ENCODE data around the gene TDP2. TPM values are rescaled to one million over a fixed set of nuclear protein-coding genes. Genes with fewer than 3 reads are reported as not detected.

TDP2 gene
- total and polyA plus RNA-seq, 2 donors (not counting 3 experiments of a cell fraction or from before 2014, with no cell fraction given), result 13.7 to 39.2 TPM

DNA sequence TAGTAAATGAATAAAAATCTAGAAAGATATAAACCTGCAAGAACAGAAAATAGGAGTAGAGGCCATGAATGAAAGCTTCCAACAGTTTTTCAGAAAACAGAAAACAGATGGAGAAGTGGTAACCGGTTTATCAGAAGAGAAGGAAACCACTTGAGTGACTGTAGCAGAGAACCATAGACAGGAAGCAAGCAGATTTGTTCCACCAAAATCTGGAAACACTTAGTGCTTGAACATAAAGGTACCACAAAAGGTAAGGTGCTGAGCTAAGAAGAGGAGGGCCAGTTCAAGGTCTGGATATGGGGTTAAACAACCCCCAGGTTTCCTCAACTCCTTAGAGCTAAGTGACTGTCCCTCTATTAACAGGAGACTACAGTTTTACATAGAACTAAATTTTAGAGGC lies 11.5 kb downstream of the TDP2 start:
- no peak overlapping the region for H3K4me3 ChIP-seq (replicated peaks in 1 of 3; ENCODE audit: insufficient read depth in 1 of 3, low read depth in 1 of 3, low read length in 3 of 3)
- dilution Hi-C loops (cut with MboI; ENCODE audit: extremely low pct_ligation_motif_present, low sequenced_read_pairs) (no loop called here), intact Hi-C loops (cut with micrococcal nuclease) (no loop called here)
- no peak overlapping the region for H3K27ac ChIP-seq (ENCODE audit: insufficient read depth, low read depth, low read length)
- CTCF ChIA-PET, result interaction anchor here (1.1 to 1.4 kb wide), 4 partner anchors 9 to 74 kb away, joined by 3 to 5 read pairs (median 4); partner anchors contain the start of genes ACOT13, KIAA0319 and TDP2
- FAIRE-seq (no peak), DNase-seq (ENCODE audit: low read depth, low spot score) (no peak)
- no peaks in the 10 kb centered on the region for H3K9me1 ChIP-seq (replicated peaks; ENCODE audit: control insufficient read depth, extremely low read depth, insufficient read depth, low read length)
- no peak for TF ChIP-seq MYC (IDR thresholded peaks at IDR 0.05; ENCODE audit: low read depth, low read length)
- TF ChIP-seq, protein P1, sequence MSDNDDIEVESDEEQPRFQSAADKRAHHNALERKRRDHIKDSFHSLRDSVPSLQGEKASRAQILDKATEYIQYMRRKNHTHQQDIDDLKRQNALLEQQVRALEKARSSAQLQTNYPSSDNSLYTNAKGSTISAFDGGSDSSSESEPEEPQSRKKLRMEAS (IDR thresholded peaks at IDR 0.05; ENCODE audit: insufficient read depth, insufficient read length), result no peak
- no peak for TF ChIP-seq POLR2A (IDR thresholded peaks at IDR 0.05; ENCODE audit: low read depth, low read length)
- no peak for TF ChIP-seq POLR2AphosphoS5 (IDR thresholded peaks at IDR 0.05; ENCODE audit: insufficient read depth, low read depth, low read length)
- peaks cover 2% of the 10 kb centered on the region for H3K79me2 ChIP-seq (ENCODE audit: control insufficient read depth, insufficient read depth, low read length)
- POLR2A ChIA-PET, result no interaction called here
- no TSS peak for BruUV-seq (replicated peaks)
- H4K20me1 ChIP-seq (replicated peaks; ENCODE audit: control insufficient read depth, extremely low read depth, insufficient read depth, low read length), result no peaks in the 10 kb centered on the region
- no peak overlapping the region for H3K9ac ChIP-seq (replicated peaks; ENCODE audit: extremely low read depth, insufficient read depth, low read length)
- H2AFZ ChIP-seq (ENCODE audit: low read depth, low read length), result no peak overlapping the region
- H3K9me3 ChIP-seq (replicated peaks; ENCODE audit: control insufficient read depth, insufficient read depth, low read length), result no peaks in the 10 kb centered on the region
- H3K4me1 ChIP-seq (ENCODE audit: control insufficient read depth, extremely low read depth, insufficient read depth, low read length), result peaks cover 4% of the 10 kb centered on the region
- H3K36me3 ChIP-seq (ENCODE audit: control insufficient read depth in 2 of 2, extremely low read depth in 1 of 2, insufficient read depth in 2 of 2, low read length in 2 of 2), result peaks cover 5 to 9% of the 10 kb centered on the region in 2 experiments
- H3K4me2 ChIP-seq (ENCODE audit: insufficient read depth, low read length), result no peak overlapping the region
- no peaks in the 10 kb centered on the region for H3K27me3 ChIP-seq (ENCODE audit: control insufficient read depth in 2 of 2, insufficient read depth in 2 of 2, low read length in 2 of 2)

DNA sequence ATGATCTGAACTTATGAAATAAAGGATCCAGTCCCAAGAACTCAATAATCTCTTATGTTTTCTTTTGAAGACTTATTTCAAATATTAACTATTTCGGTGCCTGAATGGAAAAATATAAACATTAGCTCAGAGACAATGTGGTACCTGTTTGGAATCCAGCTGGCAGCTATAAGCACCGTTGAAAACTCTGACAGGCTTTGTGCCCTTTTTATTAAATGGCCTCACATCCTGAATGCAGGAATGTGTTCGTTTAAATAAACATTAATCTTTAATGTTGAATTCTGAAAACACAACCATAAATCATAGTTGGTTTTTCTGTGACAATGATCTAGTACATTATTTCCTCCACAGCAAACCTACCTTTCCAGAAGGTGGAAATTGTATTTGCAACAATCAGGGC lies 16.3 kb downstream of the TDP2 start:
- DNase-seq (ENCODE audit: low read depth, low spot score), result no peak
- Histone ChIP-seq H3K9me3 (replicated peaks; ENCODE audit: control insufficient read depth, insufficient read depth, low read length) (no peaks in the 10 kb centered on the region), H3K27me3 (ENCODE audit: control insufficient read depth in 2 of 2, insufficient read depth in 2 of 2, low read length in 2 of 2) (peaks cover under 1 to 2% of the 10 kb centered on the region in 2 experiments), H2AFZ (ENCODE audit: low read depth, low read length) (no peak overlapping the region), H3K36me3 (ENCODE audit: control insufficient read depth in 2 of 2, extremely low read depth in 1 of 2, insufficient read depth in 2 of 2, low read length in 2 of 2) (peaks cover 5 to 9% of the 10 kb centered on the region in 2 experiments), H3K9ac (replicated peaks; ENCODE audit: extremely low read depth, insufficient read depth, low read length) (no peak overlapping the region), H3K4me1 (ENCODE audit: control insufficient read depth, extremely low read depth, insufficient read depth, low read length) (peaks cover 6% of the 10 kb centered on the region), H3K9me1 (replicated peaks; ENCODE audit: control insufficient read depth, extremely low read depth, insufficient read depth, low read length) (no peaks in the 10 kb centered on the region), H3K79me2 (ENCODE audit: control insufficient read depth, insufficient read depth, low read length) (peaks cover 2% of the 10 kb centered on the region), H3K4me3 (replicated peaks in 1 of 3; ENCODE audit: insufficient read depth in 1 of 3, low read depth in 1 of 3, low read length in 3 of 3) (no peak overlapping the region), H4K20me1 (replicated peaks; ENCODE audit: control insufficient read depth, extremely low read depth, insufficient read depth, low read length) (no peaks in the 10 kb centered on the region), H3K27ac (ENCODE audit: insufficient read depth, low read depth, low read length) (no peak overlapping the region), H3K4me2 (ENCODE audit: insufficient read depth, low read length) (no peak overlapping the region)
- no peak for FAIRE-seq
- TF ChIP-seq GATA2 (IDR thresholded peaks at IDR 0.05; ENCODE audit: insufficient read depth, insufficient read length, low read depth, low read length), result no peak
- no peak for TF ChIP-seq MYC (IDR thresholded peaks at IDR 0.05; ENCODE audit: low read depth, low read length)
- no peak for TF ChIP-seq POLR2AphosphoS5 (IDR thresholded peaks at IDR 0.05; ENCODE audit: insufficient read depth, low read depth, low read length)
- TF ChIP-seq, protein P2, sequence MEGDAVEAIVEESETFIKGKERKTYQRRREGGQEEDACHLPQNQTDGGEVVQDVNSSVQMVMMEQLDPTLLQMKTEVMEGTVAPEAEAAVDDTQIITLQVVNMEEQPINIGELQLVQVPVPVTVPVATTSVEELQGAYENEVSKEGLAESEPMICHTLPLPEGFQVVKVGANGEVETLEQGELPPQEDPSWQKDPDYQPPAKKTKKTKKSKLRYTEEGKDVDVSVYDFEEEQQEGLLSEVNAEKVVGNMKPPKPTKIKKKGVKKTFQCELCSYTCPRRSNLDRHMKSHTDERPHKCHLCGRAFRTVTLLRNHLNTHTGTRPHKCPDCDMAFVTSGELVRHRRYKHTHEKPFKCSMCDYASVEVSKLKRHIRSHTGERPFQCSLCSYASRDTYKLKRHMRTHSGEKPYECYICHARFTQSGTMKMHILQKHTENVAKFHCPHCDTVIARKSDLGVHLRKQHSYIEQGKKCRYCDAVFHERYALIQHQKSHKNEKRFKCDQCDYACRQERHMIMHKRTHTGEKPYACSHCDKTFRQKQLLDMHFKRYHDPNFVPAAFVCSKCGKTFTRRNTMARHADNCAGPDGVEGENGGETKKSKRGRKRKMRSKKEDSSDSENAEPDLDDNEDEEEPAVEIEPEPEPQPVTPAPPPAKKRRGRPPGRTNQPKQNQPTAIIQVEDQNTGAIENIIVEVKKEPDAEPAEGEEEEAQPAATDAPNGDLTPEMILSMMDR (IDR thresholded peaks at IDR 0.05; ENCODE audit: extremely low read depth in 1 of 2, insufficient read depth in 1 of 2, low read depth in 1 of 2, low read length in 2 of 2), result no peak
- no peak for TF ChIP-seq EZH2 (IDR thresholded peaks at IDR 0.05; ENCODE audit: borderline replicate concordance, low read depth, low read length, severe bottlenecking)
- no peak for TF ChIP-seq POLR2A (IDR thresholded peaks at IDR 0.05; ENCODE audit: low read depth, low read length)
- TF ChIP-seq, protein P1 (IDR thresholded peaks at IDR 0.05; ENCODE audit: insufficient read depth, insufficient read length), result no peak
- TF ChIP-seq FOS (IDR thresholded peaks at IDR 0.05; ENCODE audit: borderline replicate concordance, insufficient read depth, low read length), result no peak
- no peak for TF ChIP-seq JUN (IDR thresholded peaks at IDR 0.05; ENCODE audit: borderline replicate concordance, insufficient read depth, insufficient read length, low read depth)
- dilution Hi-C loops (cut with MboI; ENCODE audit: extremely low pct_ligation_motif_present, low sequenced_read_pairs), result no loop called here
- intact Hi-C loops (cut with micrococcal nuclease), result no loop called here
- CTCF ChIA-PET, result interaction anchor here (1.3 to 2.1 kb wide), 2 partner anchors 17 to 68 kb away, joined by 4 to 5 read pairs; partner anchors contain the start of genes ACOT13 and TDP2
- BruUV-seq (replicated peaks), result no TSS peak
- POLR2A ChIA-PET, result no interaction called here
